SK-N-SH (cell line): ENCODE results near the gene MRAP2. TPM values are rescaled to one million over a fixed set of nuclear protein-coding genes. Genes with fewer than 3 reads are reported as not detected.
"Not testable (repeated sequence)": the region's sequence is repeated elsewhere in the genome, so short reads cannot be mapped to it uniquely, and the experiment has no call there.

Source experiments
- CTCF ChIA-PET: fragments of 300-600, 350-600 bp; formaldehyde crosslinking; extraction: SDS; loops from one replicate; lab custom pipeline; 2021; lab: Yijun Ruan, JAX
- POLR2A ChIA-PET: fragments of 350-600 bp; sonication (Branson Sonifier 250); formaldehyde crosslinking; extraction: SDS; loops from one replicate; lab custom pipeline; 2020; ENCODE audit warnings: antibody characterized with exemption, inconsistent platforms; lab: Yijun Ruan, JAX
- DNase-seq: peaks from one replicate; pipeline ENCODE4 v3.0.0; 2012
- H2AFZ ChIP-seq: fragments of 200-600 bp; sonication (generic); 2 replicates; pipeline ENCODE4 v1.8.1; 2016; ENCODE audit warnings: antibody characterized with exemption, mild to moderate bottlenecking, low read depth
- H3F3A ChIP-seq: fragments of 200-600 bp; sonication (generic); replicated peaks from 2 replicates; pipeline ENCODE3; 2016; ENCODE audit warnings: antibody characterized with exemption, mild to moderate bottlenecking; ENCODE audit not compliant: insufficient read depth
- H3K27ac ChIP-seq, 2 experiments: fragments of 200-500 bp in 1 of 2; fragments of 200-600 bp in 1 of 2; sonication (Bioruptor generic) in 1 of 2; sonication (generic), shearing (Covaris generic) in 1 of 2; 2 replicates each; pipeline versions ENCODE4 v1.5.1 to v1.6.1; 2014 to 2016; ENCODE audit warnings: low read depth in 2 of 2, inconsistent platforms in 1 of 2, low read length in 1 of 2, mild to moderate bottlenecking in 1 of 2, mixed read lengths in 1 of 2
- H3K27me3 ChIP-seq: fragments of 200-600 bp; sonication (generic), shearing (Covaris generic); 2 replicates; pipeline ENCODE4 v1.6.1; 2016; ENCODE audit warnings: mixed run types; ENCODE audit not compliant: insufficient read depth
- H3K36me3 ChIP-seq, 2 experiments: fragments of 200-500 bp in 1 of 2; fragments of 200-600 bp in 1 of 2; sonication (Bioruptor generic) in 1 of 2; sonication (generic) in 1 of 2; replicated peaks in 1 of 2; 2 replicates each; pipeline versions ENCODE3 to v1.5.1; 2014 to 2016; ENCODE audit warnings: low read length in 1 of 2, mild to moderate bottlenecking in 1 of 2; ENCODE audit not compliant: insufficient read depth in 2 of 2, control insufficient read depth in 1 of 2
- H3K4me1 ChIP-seq, 2 experiments: fragments of 200-500 bp in 1 of 2; fragments of 200-600 bp in 1 of 2; sonication (Bioruptor generic) in 1 of 2; sonication (generic), shearing (Covaris generic) in 1 of 2; 2 replicates each; pipeline versions ENCODE4 v1.5.1 to v1.6.1; 2014 to 2016; ENCODE audit warnings: low read depth in 1 of 2, low read length in 1 of 2, mixed run types in 1 of 2; ENCODE audit not compliant: insufficient read depth in 2 of 2, control insufficient read depth in 1 of 2
- H3K4me2 ChIP-seq: fragments of 200-600 bp; sonication (generic), shearing (Covaris generic); 2 replicates; pipeline ENCODE4 v1.6.1; 2017; ENCODE audit warnings: mixed run types
- H3K4me3 ChIP-seq, 2 experiments: fragments of 200-500 bp in 1 of 2; fragments of 200-600 bp in 1 of 2; sonication (Bioruptor generic) in 1 of 2; sonication (generic), shearing (Covaris generic) in 1 of 2; 2 replicates each; pipeline versions ENCODE4 v1.5.1 to v1.8.1; 2014 to 2016; ENCODE audit warnings: low read depth in 2 of 2, inconsistent platforms in 1 of 2, low read length in 1 of 2, mild to moderate bottlenecking in 1 of 2, mixed read lengths in 1 of 2, moderate library complexity in 1 of 2
- H3K79me2 ChIP-seq: fragments of 200-600 bp; sonication (generic); 2 replicates; pipeline ENCODE4 v1.8.1; 2017; ENCODE audit warnings: mild to moderate bottlenecking; ENCODE audit not compliant: insufficient read depth
- H3K9ac ChIP-seq: fragments of 200-600 bp; sonication (generic); 2 replicates; pipeline ENCODE4 v1.6.1; 2017; ENCODE audit warnings: mixed run types
- H3K9me2 ChIP-seq: fragments of 200-600 bp; sonication (generic); 2 replicates; pipeline ENCODE4 v1.6.1; 2017; ENCODE audit warnings: mixed run types
- H3K9me3 ChIP-seq: fragments of 200-600 bp; sonication (generic); 2 replicates; pipeline ENCODE4 v1.6.1; 2017; ENCODE audit warnings: mixed run types, mild to moderate bottlenecking, moderate library complexity
- H4K20me1 ChIP-seq: fragments of 200-600 bp; sonication (generic); 2 replicates; pipeline ENCODE4 v1.6.1; 2017; ENCODE audit warnings: mild to moderate bottlenecking, mixed run types; ENCODE audit not compliant: insufficient read depth
- CHD2 ChIP-seq: fragments of 150-350 bp; IDR thresholded peaks from 2 replicates; pipeline ENCODE4 v1.6.1; 2018; ENCODE audit warnings: low read length; ENCODE audit not compliant: partially characterized antibody
- EZH2phosphoT487 ChIP-seq: fragments of 200-600 bp; sonication (generic); IDR thresholded peaks from 2 replicates; pipeline ENCODE4 v1.6.1; 2017; ENCODE audit warnings: low read depth, mixed run types, mild to moderate bottlenecking, antibody characterized with exemption, moderate library complexity, borderline replicate concordance
- FOXJ3 ChIP-seq: sonication (generic); formaldehyde crosslinking; IDR thresholded peaks from 2 replicates; pipeline ENCODE4 v1.5.1; 2020; ENCODE audit warnings: mild to moderate bottlenecking, missing genetic modification reagents
- FOXM1 ChIP-seq: IDR thresholded peaks from 2 replicates; pipeline ENCODE4 v1.4.0; 2012; ENCODE audit warnings: low read depth, mild to moderate bottlenecking
- GABPA ChIP-seq: IDR thresholded peaks from 2 replicates; pipeline ENCODE4 v1.4.0; 2012; ENCODE audit warnings: low read depth, mild to moderate bottlenecking
- JUND ChIP-seq: IDR thresholded peaks from 2 replicates; pipeline ENCODE4 v1.4.0; 2012
- NRF1 ChIP-seq: IDR thresholded peaks from 2 replicates; pipeline ENCODE4 v1.6.1; 2012; ENCODE audit warnings: low read depth, mild to moderate bottlenecking, low read length
- POLR2AphosphoS5 ChIP-seq: IDR thresholded peaks from 2 replicates; pipeline ENCODE4 v1.6.1; 2012; ENCODE audit warnings: low read depth, low read length
- RAD21 ChIP-seq: IDR thresholded peaks from 2 replicates; pipeline ENCODE4 v1.6.1; 2012; ENCODE audit warnings: mild to moderate bottlenecking, low read length
- RFX5 ChIP-seq: IDR thresholded peaks from 2 replicates; pipeline ENCODE4 v1.6.1; 2012; ENCODE audit warnings: mild to moderate bottlenecking, improper control_type of control experiment, low read length
- SIN3A ChIP-seq: IDR thresholded peaks from 2 replicates; pipeline ENCODE4 v1.6.1; 2012; ENCODE audit warnings: low read depth, mild to moderate bottlenecking, low read length, moderate library complexity, borderline replicate concordance
- TAF1 ChIP-seq: IDR thresholded peaks from 2 replicates; pipeline ENCODE4 v1.6.1; 2012; ENCODE audit warnings: low read depth, mild to moderate bottlenecking, low read length, moderate library complexity, borderline replicate concordance
- TEAD4 ChIP-seq: IDR thresholded peaks from 2 replicates; pipeline ENCODE4 v1.4.0; 2012; ENCODE audit warnings: mild to moderate bottlenecking, borderline replicate concordance; ENCODE audit not compliant: insufficient read depth
- WGBS: methylation state at CpG from one replicate; pipeline ENCODE4 v1.1.6; 2017; ENCODE audit warnings: low lambda C conversion rate; 5-methylcytosine and 5-hydroxymethylcytosine counted together
- polyA plus RNA-seq, 3 experiments: library from polyadenylated mRNA; depleted of rRNA; stranded (reverse); fragments of >200 nt; gene quantifications; 2 replicates each; pipeline ENCODE4 v1.2.3, GENCODE V29; 2012
- TF ChIP-seq, protein P1 (sequence below): fragments of 150-350 bp; IDR thresholded peaks from 2 replicates; pipeline ENCODE4 v1.6.1; 2017; ENCODE audit warnings: antibody characterized with exemption, low read length, low read depth, borderline replicate concordance
- TF ChIP-seq, protein P2 (sequence below): IDR thresholded peaks from 2 replicates; pipeline ENCODE4 v1.4.0; 2012; ENCODE audit warnings: low read depth, borderline replicate concordance

Gene MRAP2
- polyA plus RNA-seq, 1 of the 3 experiments (the other 2 are of a cell fraction): 0.12 TPM

DNA sequence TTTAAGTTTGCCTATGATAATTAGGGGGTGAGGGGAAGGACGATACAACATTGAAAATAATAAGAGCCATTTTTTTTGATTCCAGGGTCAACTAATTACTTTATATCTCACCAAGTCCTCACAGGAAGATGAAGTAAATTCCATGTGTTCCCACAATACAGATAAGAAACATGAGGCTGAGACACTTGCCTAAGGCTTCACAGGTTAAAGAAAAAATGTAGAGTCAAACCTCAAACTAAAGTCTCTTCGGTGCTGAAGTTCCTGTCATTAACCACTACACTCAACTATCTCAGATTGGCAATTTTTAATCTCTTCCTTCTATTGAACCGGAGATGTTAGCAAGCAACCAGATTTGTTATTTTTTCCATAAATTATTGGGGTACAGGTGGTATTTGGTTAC lies 33.0 kb downstream of the MRAP2 start:
- POLR2A ChIA-PET: no interaction called here
- no peak for TF ChIP-seq TEAD4
- no peak for TF ChIP-seq CHD2
- TF ChIP-seq POLR2AphosphoS5: no peak
- no peak for TF ChIP-seq TAF1
- Histone ChIP-seq H3K4me2 (no peak overlapping the region), H4K20me1 (no peaks in the 10 kb centered on the region), H3K4me3 (no peak overlapping the region), H2AFZ (no peak overlapping the region), H3K9me3 (no peaks in the 10 kb centered on the region), H3K4me1 (peaks cover 0 to 7% of the 10 kb centered on the region in 2 experiments; a peak in 2 of 4 replicates), H3K27me3 (no peaks in the 10 kb centered on the region), H3F3A (no peaks in the 10 kb centered on the region), H3K9me2 (no peaks in the 10 kb centered on the region), H3K27ac (no peak overlapping the region), H3K36me3 (no peaks in the 10 kb centered on the region), H3K79me2 (no peaks in the 10 kb centered on the region), H3K9ac (no peak overlapping the region)
- DNase-seq: no peak
- WGBS: 47% methylated on average over 3 of the region's 3 CpGs
- CTCF ChIA-PET: no interaction called here

DNA sequence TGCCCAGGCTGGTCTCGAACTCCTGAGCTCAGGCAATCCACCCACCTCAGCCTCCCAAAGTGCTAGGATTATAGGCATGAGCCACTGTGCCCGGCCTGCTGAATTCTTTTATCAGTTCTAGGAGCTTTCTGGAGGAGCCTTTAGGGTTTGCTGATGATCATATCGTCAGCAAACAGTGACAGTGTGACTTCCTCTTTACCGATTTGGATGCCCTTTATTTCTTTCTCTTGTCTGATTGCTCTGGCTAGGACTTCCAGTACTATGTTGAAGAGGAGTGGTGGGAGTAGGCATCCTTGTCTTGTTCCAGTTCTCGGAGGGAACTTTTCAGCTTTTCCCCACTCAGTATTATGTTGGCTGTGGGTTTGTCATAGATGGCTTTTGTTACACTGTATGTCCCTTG lies 35.3 kb downstream of the MRAP2 start:
- H3K4me3 ChIP-seq, H4K20me1 ChIP-seq, H2AFZ ChIP-seq, H3K27me3 ChIP-seq, H3K4me1 ChIP-seq, H3K9me2 ChIP-seq, H3K9me3 ChIP-seq, H3K9ac ChIP-seq, H3K79me2 ChIP-seq, POLR2A ChIA-PET, CTCF ChIA-PET, DNase-seq, H3K36me3 ChIP-seq, H3K4me2 ChIP-seq, H3F3A ChIP-seq, H3K27ac ChIP-seq: not testable (repeated sequence)
- 35% methylated on average over 5 of the region's 5 CpGs for WGBS

DNA sequence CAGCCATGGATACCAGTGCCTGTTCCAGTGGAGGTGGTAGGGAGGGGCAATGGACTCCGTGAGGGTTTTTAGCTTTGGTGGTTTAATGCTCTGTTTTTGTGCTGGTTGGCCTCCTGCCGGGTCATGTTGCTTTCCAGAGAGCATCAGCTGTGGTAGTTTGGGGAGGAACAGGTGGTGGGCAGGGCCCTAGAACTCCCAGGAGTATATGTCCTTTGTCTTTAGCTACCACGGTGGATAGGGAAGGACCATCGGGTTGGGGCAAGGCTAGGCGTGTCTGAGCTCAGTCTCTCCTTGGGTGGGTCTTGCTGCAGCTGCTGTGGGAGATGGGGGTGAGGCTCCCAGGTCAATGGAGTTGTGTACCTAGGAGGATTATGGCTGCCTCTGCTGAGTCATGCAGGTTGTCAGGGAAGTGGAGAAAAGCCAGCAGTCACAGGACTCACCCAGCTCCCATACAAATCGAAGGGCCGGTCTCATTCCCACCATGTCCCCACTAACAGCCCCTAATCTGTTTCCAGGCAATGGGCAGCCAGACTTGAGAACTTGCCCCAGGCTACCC lies 38.9 kb downstream of the MRAP2 start:
- H3K4me3 ChIP-seq: no peak overlapping the region
- ChIA-PET POLR2A (no interaction called here), CTCF (interaction anchor here (0.9 kb wide), 1 partner anchor 10 kb away, joined by 3 read pairs; no protein-coding TSS in a partner anchor)
- TF ChIP-seq RFX5 (no peak), EZH2phosphoT487 (no peak), TEAD4 (no peak), GABPA (no peak), FOXJ3 (no peak), NRF1 (no peak), FOXM1 (no peak), RAD21 (no peak), POLR2AphosphoS5 (no peak), SIN3A (no peak), JUND (no peak)
- TF ChIP-seq, protein P1, sequence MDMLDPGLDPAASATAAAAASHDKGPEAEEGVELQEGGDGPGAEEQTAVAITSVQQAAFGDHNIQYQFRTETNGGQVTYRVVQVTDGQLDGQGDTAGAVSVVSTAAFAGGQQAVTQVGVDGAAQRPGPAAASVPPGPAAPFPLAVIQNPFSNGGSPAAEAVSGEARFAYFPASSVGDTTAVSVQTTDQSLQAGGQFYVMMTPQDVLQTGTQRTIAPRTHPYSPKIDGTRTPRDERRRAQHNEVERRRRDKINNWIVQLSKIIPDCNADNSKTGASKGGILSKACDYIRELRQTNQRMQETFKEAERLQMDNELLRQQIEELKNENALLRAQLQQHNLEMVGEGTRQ: no peak
- TF ChIP-seq, protein P2, sequence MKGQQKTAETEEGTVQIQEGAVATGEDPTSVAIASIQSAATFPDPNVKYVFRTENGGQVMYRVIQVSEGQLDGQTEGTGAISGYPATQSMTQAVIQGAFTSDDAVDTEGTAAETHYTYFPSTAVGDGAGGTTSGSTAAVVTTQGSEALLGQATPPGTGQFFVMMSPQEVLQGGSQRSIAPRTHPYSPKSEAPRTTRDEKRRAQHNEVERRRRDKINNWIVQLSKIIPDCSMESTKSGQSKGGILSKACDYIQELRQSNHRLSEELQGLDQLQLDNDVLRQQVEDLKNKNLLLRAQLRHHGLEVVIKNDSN: no peak
- no peak overlapping the region for H3K9ac ChIP-seq
- H3F3A ChIP-seq: no peaks in the 10 kb centered on the region
- no peaks in the 10 kb centered on the region for H3K9me2 ChIP-seq
- no peak for DNase-seq
- H4K20me1 ChIP-seq: no peaks in the 10 kb centered on the region
- no peak overlapping the region for H3K4me2 ChIP-seq
- no peaks in the 10 kb centered on the region for H3K36me3 ChIP-seq
- H3K27me3 ChIP-seq: no peaks in the 10 kb centered on the region
- no peaks in the 10 kb centered on the region for H3K79me2 ChIP-seq
- H3K9me3 ChIP-seq: no peaks in the 10 kb centered on the region
- H2AFZ ChIP-seq: no peak overlapping the region
- 84% methylated on average over 6 of the region's 7 CpGs for WGBS
- no peak overlapping the region for H3K27ac ChIP-seq
- peaks cover 0 to 6% of the 10 kb centered on the region in 2 experiments; a peak in 1 of 4 replicates for H3K4me1 ChIP-seq
